Natural killer cell (primary cell): ENCODE data around the gene EME1. TPM values are rescaled to one million over a fixed set of nuclear protein-coding genes. Genes with fewer than 3 reads are reported as not detected.
A peak's percentile ranks its signal among the peaks of the same experiment; 100 is the strongest.

Experiments
- ATAC-seq, 3 donors: fragments of 150-1000 bp in 2 of 3; fragments of 200-7000 bp in 1 of 3; cut with Tn5 transposase; 1 replicate in 1 of 3; 2 replicates in 2 of 3; pipeline ENCODE4 v1.10.0; 2021; ENCODE audit warnings: mild to moderate bottlenecking in 2 of 3, moderate library complexity in 2 of 3
- DNase-seq, 2 donors: peaks; one replicate each; pipeline versions ENCODE4 v3.0.0 to v3.0.0-alpha.2; 2013 to 2021; ENCODE audit warnings: mixed read lengths in 1 of 2
- H3K27ac ChIP-seq: one replicate; pipeline ENCODE4 v1.5.1; 2013; ENCODE audit warnings: mild to moderate bottlenecking, low read length
- H3K27me3 ChIP-seq: one replicate; pipeline ENCODE4 v1.6.1; 2013; ENCODE audit warnings: low read length; ENCODE audit not compliant: control insufficient read depth, insufficient read depth
- H3K36me3 ChIP-seq: one replicate; pipeline ENCODE4 v1.6.1; 2013; ENCODE audit warnings: low read length; ENCODE audit not compliant: control insufficient read depth, insufficient read depth
- H3K4me1 ChIP-seq: one replicate; pipeline ENCODE4 v1.6.1; 2013; ENCODE audit warnings: low read length; ENCODE audit not compliant: control insufficient read depth, insufficient read depth
- H3K4me3 ChIP-seq: one replicate; pipeline ENCODE4 v1.5.1; 2013; ENCODE audit warnings: low read length
- H3K9me3 ChIP-seq: one replicate; pipeline ENCODE4 v1.6.1; 2013; ENCODE audit warnings: low read length; ENCODE audit not compliant: control insufficient read depth, insufficient read depth
- H3K27ac Mint-ChIP-seq, 2 donors: one replicate each; pipeline ENCODE4 v1.8.0; 2022; ENCODE audit warnings: mild to moderate bottlenecking in 2 of 2, mixed read lengths in 2 of 2, moderate library complexity in 1 of 2
- H3K27me3 Mint-ChIP-seq, 2 donors: one replicate each; pipeline ENCODE4 v1.8.0; 2022; ENCODE audit warnings: low read depth in 2 of 2, mixed read lengths in 2 of 2
- H3K36me3 Mint-ChIP-seq: one replicate; pipeline ENCODE4 v1.8.0; 2022; ENCODE audit warnings: mixed read lengths
- H3K4me1 Mint-ChIP-seq, 2 donors: one replicate each; pipeline ENCODE4 v1.8.0; 2022; ENCODE audit warnings: mixed read lengths in 2 of 2
- H3K4me3 Mint-ChIP-seq: one replicate; pipeline ENCODE4 v1.8.0; 2022; ENCODE audit warnings: mild to moderate bottlenecking, moderate library complexity, mixed read lengths
- H3K9me3 Mint-ChIP-seq, 2 donors: one replicate each; pipeline ENCODE4 v1.8.0; 2022; ENCODE audit warnings: mixed read lengths in 2 of 2
- CTCF ChIP-seq: fragments of 200-600 bp; IDR thresholded peaks from one replicate; pipeline ENCODE4 v1.8.0; 2022; ENCODE audit warnings: antibody characterized with exemption
- WGBS: methylation state at CpG from one replicate; pipeline ENCODE4 v1.1.7; 2013; ENCODE audit warnings: missing lambda C conversion rate; ENCODE audit not compliant: insufficient coverage; 5-methylcytosine and 5-hydroxymethylcytosine counted together
- intact Hi-C: fragments of 100-400 bp; cut with micrococcal nuclease; formaldehyde crosslinking; loops from one replicate; pipeline ENCODE4 v1.14.2; 2022
- total RNA-seq, 4 donors: library from RNA; stranded (reverse); fragments of 120-200 nt in 1 of 4; gene quantifications; one replicate each; pipeline versions ENCODE4 v1.2.3 to v1.2.4, GENCODE V29; 2013 to 2022

The EME1 gene
- total RNA-seq, 3 donors from 2014 or later (not counting 1 experiment from before 2014, with no cell fraction given) = 2.4 to 3.2 (median 2.9) TPM

GRCh38 chr17:50365649-50366393, 7.2 kb upstream of the EME1 start:
- Mint-ChIP-seq H3K4me3 (no peak overlapping the region), H3K9me3 (no peaks in the 10 kb centered on the region), H3K27me3 (no peaks in the 10 kb centered on the region), H3K4me1 (peaks cover 7 to 14% of the 10 kb centered on the region in 2 donors), H3K36me3 (peaks cover 9% of the 10 kb centered on the region), H3K27ac (no peak overlapping the region)
- WGBS = 98% methylated on average over 14 of the region's 14 CpGs
- Histone ChIP-seq H3K4me3 (no peak overlapping the region), H3K9me3 (no peaks in the 10 kb centered on the region), H3K4me1 (peaks cover 7% of the 10 kb centered on the region), H3K27ac (no peak overlapping the region), H3K27me3 (no peaks in the 10 kb centered on the region), H3K36me3 (peaks cover 49% of the 10 kb centered on the region)
- intact Hi-C loops = no loop called here
- DNase-seq (no peak), ATAC-seq (no peak)
- TF ChIP-seq CTCF = no peak

- H3K4me3 Mint-ChIP-seq = no peak overlapping the region
- Histone ChIP-seq H3K4me3 (no peak overlapping the region), H3K4me1 (peaks cover 10% of the 10 kb centered on the region), H3K27me3 (no peaks in the 10 kb centered on the region), H3K9me3 (no peaks in the 10 kb centered on the region), H3K36me3 (peaks cover 49% of the 10 kb centered on the region), H3K27ac (no peak overlapping the region)
- H3K9me3 Mint-ChIP-seq = no peaks in the 10 kb centered on the region
- H3K27me3 Mint-ChIP-seq = no peaks in the 10 kb centered on the region
- DNase-seq = no peak
- H3K4me1 Mint-ChIP-seq = peaks cover 15 to 20% of the 10 kb centered on the region in 2 donors
- intact Hi-C loops = no loop called here
- peaks cover 9% of the 10 kb centered on the region for H3K36me3 Mint-ChIP-seq
- H3K27ac Mint-ChIP-seq = no peak overlapping the region
- TF ChIP-seq CTCF = no peak
- no peak for ATAC-seq
- 100% methylated on average over 1 of the region's 1 CpG for WGBS
Measured at GRCh38 chr17:50367401-50367800, 5.6 kb upstream of the EME1 start.

- Mint-ChIP-seq H3K4me3 (no peak overlapping the region), H3K36me3 (peaks cover 9% of the 10 kb centered on the region), H3K4me1 (peaks cover 25 to 29% of the 10 kb centered on the region in 2 donors), H3K9me3 (no peaks in the 10 kb centered on the region), H3K27ac (no peak overlapping the region), H3K27me3 (no peaks in the 10 kb centered on the region)
- ATAC-seq = no peak
- no peak for TF ChIP-seq CTCF
- no peaks in the 10 kb centered on the region for H3K9me3 ChIP-seq
- 97% methylated on average over 5 of the region's 5 CpGs for WGBS
- peaks cover 49% of the 10 kb centered on the region for H3K36me3 ChIP-seq
- H3K4me1 ChIP-seq = peaks cover 15% of the 10 kb centered on the region
- intact Hi-C loops = no loop called here
- no peak overlapping the region for H3K27ac ChIP-seq
- no peaks in the 10 kb centered on the region for H3K27me3 ChIP-seq
- no peak for DNase-seq
- H3K4me3 ChIP-seq = no peak overlapping the region
Measured at GRCh38 chr17:50370052-50370451, 3.0 kb upstream of the EME1 start.

- Histone ChIP-seq H3K36me3 (peaks cover 38% of the 10 kb centered on the region), H3K4me3 (no peak overlapping the region), H3K9me3 (no peaks in the 10 kb centered on the region), H3K27me3 (no peaks in the 10 kb centered on the region), H3K4me1 (peaks cover 15% of the 10 kb centered on the region), H3K27ac (no peak overlapping the region)
- Mint-ChIP-seq H3K36me3 (peaks cover 9% of the 10 kb centered on the region), H3K4me3 (peak overlapping the region; percentile 64), H3K27ac (peak overlapping the region; percentile 52 to 100), H3K9me3 (no peaks in the 10 kb centered on the region), H3K27me3 (no peaks in the 10 kb centered on the region), H3K4me1 (peaks cover 23 to 25% of the 10 kb centered on the region in 2 donors)
- WGBS = 96% methylated on average over 2 of the region's 2 CpGs
- no peak for DNase-seq
- intact Hi-C loops = no loop called here
- no peak for ATAC-seq
- TF ChIP-seq CTCF = no peak
Measured at GRCh38 chr17:50371526-50371925, 1.5 kb upstream of the EME1 start.
